A549 (cell line): Measurements from ENCODE around the gene DIP2C. TPM values are rescaled to one million over a fixed set of nuclear protein-coding genes. Genes with fewer than 3 reads are reported as not detected.

Experiments used
- ATAC-seq, 2 experiments: fragments of 200-7000 bp in 1 of 2; fragments of >200 bp in 1 of 2; cut with Nextera tagmentation in 1 of 2; cut with Tn5 transposase in 1 of 2; 3 replicates each; pipeline versions ENCODE4 v1.8.0 to v1.9.1; 2018 to 2020; ENCODE audit warnings: mild to moderate bottlenecking in 1 of 2, moderate library complexity in 1 of 2
- CTCF ChIA-PET: fragments of 300-600 bp; sonication (Branson Sonifier 250); formaldehyde crosslinking; extraction: SDS; loops from one replicate; lab custom pipeline; 2021; ENCODE audit warnings: antibody characterized with exemption, inconsistent platforms; lab: Yijun Ruan, JAX
- POLR2A ChIA-PET: fragments of 350-600 bp; formaldehyde crosslinking; extraction: SDS; loops from one replicate; lab custom pipeline; 2021; ENCODE audit warnings: antibody characterized with exemption, inconsistent platforms; lab: Yijun Ruan, JAX
- DNase-seq, 2 experiments: peaks; one replicate each; pipeline versions ENCODE4 v3.0.0 to v3.0.0-alpha.2; 2011 to 2016; ENCODE audit warnings: low read depth in 1 of 2, low spot score in 1 of 2
- FAIRE-seq: peaks from 2 replicates; lab custom pipeline; 2011; peaks lifted over from hg19 to GRCh38; lab: Jason Lieb, UNC
- H3K27ac ChIP-seq, 2 experiments: fragments of >200 bp; sonication (Bioruptor Twin); formaldehyde crosslinking; 3 replicates each; pipeline ENCODE4 v1.5.1; 2016 to 2017
- H3K4me1 ChIP-seq: fragments of >200 bp; sonication (Bioruptor Twin); formaldehyde crosslinking; 3 replicates; pipeline ENCODE4 v1.6.1; 2016
- H3K4me2 ChIP-seq: fragments of >200 bp; sonication (Bioruptor Twin); formaldehyde crosslinking; 3 replicates; pipeline ENCODE4 v1.6.1; 2016
- H3K4me3 ChIP-seq: fragments of >200 bp; sonication (Bioruptor Twin); formaldehyde crosslinking; 3 replicates; pipeline ENCODE4 v1.5.1; 2016
- H3K9me3 ChIP-seq: fragments of >200 bp; sonication (Bioruptor Twin); formaldehyde crosslinking; 3 replicates; pipeline ENCODE4 v1.6.1; 2016
- ATOH8 ChIP-seq: fragments of 250-450 bp; sonication (Bioruptor Pico); IDR thresholded peaks from 2 replicates; pipeline ENCODE4 v1.5.0; 2020; ENCODE audit warnings: low read depth, mild to moderate bottlenecking, moderate library complexity
- CBX2 ChIP-seq: fragments of 200-600 bp; sonication (generic); IDR thresholded peaks from 2 replicates; pipeline ENCODE4 v1.6.1; 2016; ENCODE audit warnings: low read depth, mild to moderate bottlenecking, borderline replicate concordance
- CEBPB ChIP-seq, 2 experiments: fragments of >200 bp in 1 of 2; sonication (Bioruptor Twin) in 1 of 2; formaldehyde crosslinking in 1 of 2; IDR thresholded peaks; 2 replicates each; pipeline ENCODE4 v1.6.1; 2012 to 2016
- CHD4 ChIP-seq: fragments of 200-600 bp; sonication (generic); IDR thresholded peaks from 2 replicates; pipeline ENCODE4 v1.6.1; 2016; ENCODE audit warnings: antibody characterized with exemption, mild to moderate bottlenecking, borderline replicate concordance
- FOXS1 ChIP-seq: fragments of 250-450 bp; sonication (Bioruptor Pico); IDR thresholded peaks from 2 replicates; pipeline ENCODE4 v1.5.0; 2020; ENCODE audit warnings: mild to moderate bottlenecking, moderate library complexity
- HMGXB4 ChIP-seq: fragments of 250-450 bp; sonication (Bioruptor Pico); IDR thresholded peaks from 2 replicates; pipeline ENCODE4 v1.5.0; 2021; ENCODE audit warnings: mild to moderate bottlenecking, moderate library complexity, borderline replicate concordance
- NPAS2 ChIP-seq: fragments of 250-450 bp; sonication (Bioruptor Pico); IDR thresholded peaks from 2 replicates; pipeline ENCODE4 v1.8.0; 2022; ENCODE audit warnings: mild to moderate bottlenecking, moderate library complexity, borderline replicate concordance
- PHF8 ChIP-seq: fragments of 200-600 bp; sonication (generic); IDR thresholded peaks from 2 replicates; pipeline ENCODE4 v1.6.1; 2016; ENCODE audit warnings: low read depth, mild to moderate bottlenecking, antibody characterized with exemption, moderate library complexity, borderline replicate concordance
- RCOR1 ChIP-seq: fragments of 150-350 bp; IDR thresholded peaks from 2 replicates; pipeline ENCODE4 v1.6.1; 2014; ENCODE audit warnings: antibody characterized with exemption, low read length, low read depth
- RFX5 ChIP-seq: fragments of 450-650 bp; IDR thresholded peaks from 2 replicates; pipeline ENCODE4 v1.7.1; 2014; ENCODE audit warnings: antibody characterized with exemption, mild to moderate bottlenecking, moderate library complexity
- SREBF2 ChIP-seq: fragments of 450-650 bp; IDR thresholded peaks from 2 replicates; pipeline ENCODE4 v1.6.1; 2014; ENCODE audit warnings: mild to moderate bottlenecking, moderate library complexity
- TP53 ChIP-seq: fragments of 250-450 bp; sonication (Bioruptor Pico); IDR thresholded peaks from 2 replicates; pipeline ENCODE4 v1.5.0; 2021; ENCODE audit warnings: mild to moderate bottlenecking, moderate library complexity
- USF2 ChIP-seq: fragments of 450-650 bp; IDR thresholded peaks from 2 replicates; pipeline ENCODE4 v1.6.1; 2014; ENCODE audit warnings: antibody characterized with exemption
- ZFP36 ChIP-seq: fragments of 450-650 bp; IDR thresholded peaks from 2 replicates; pipeline ENCODE4 v1.6.1; 2014; ENCODE audit warnings: borderline replicate concordance; ENCODE audit not compliant: partially characterized antibody
- WGBS: methylation state at CpG from one replicate; pipeline ENCODE4 v1.1.6; 2017; ENCODE audit errors: missing lambda C conversion rate; 5-methylcytosine and 5-hydroxymethylcytosine counted together
- polyA plus RNA-seq, 4 experiments: library from polyadenylated mRNA; depleted of rRNA in 3 of 4; stranded (reverse); fragments of >200 nt; fragmentation: RNase III in 1 of 4; extraction: RNeasy Plus Mini Kit Qiagen cat#74134 plus additional on column Dnase treatment in 1 of 4; gene quantifications; 2 replicates in 3 of 4; 3 replicates in 1 of 4; pipeline ENCODE4 v1.2.3, GENCODE V29; 2011 to 2017

The DIP2C gene
- polyA plus RNA-seq, 2 of the 4 experiments (the other 2 are of a cell fraction): 3.7 to 5.0 TPM

- DNase-seq (no peak), ATAC-seq (no peak), FAIRE-seq (no peak)
- 94% methylated on average over 13 of the region's 13 CpGs for WGBS
- H3K4me3 ChIP-seq: no peak overlapping the region
- no peak overlapping the region for H3K27ac ChIP-seq
- H3K4me2 ChIP-seq: no peak overlapping the region
- no peaks in the 10 kb centered on the region for H3K9me3 ChIP-seq
- no peak for TF ChIP-seq SREBF2
- no peak for TF ChIP-seq RCOR1
- no peak for TF ChIP-seq CHD4
- no peak for TF ChIP-seq FOXS1
- no peak for TF ChIP-seq TP53 (CRISPR knock-in tag)
- TF ChIP-seq ATOH8 (CRISPR knock-in tag): no peak
- no peak for TF ChIP-seq NPAS2 (CRISPR knock-in tag)
- TF ChIP-seq, all 56 proteins: peak for 0
- H3K4me1 ChIP-seq: no peaks in the 10 kb centered on the region
- ChIA-PET CTCF (no interaction called here), POLR2A (no interaction called here)
These were observed 296.2 kb downstream of the DIP2C start for GRCh38 chr10:393106-393745.

GRCh38 chr10:392705-393037 lies 296.8 kb downstream of the DIP2C start:
- DNase-seq: no peak
- no peaks in the 10 kb centered on the region for H3K9me3 ChIP-seq
- TF ChIP-seq CEBPB (IDR thresholded peaks at IDR 0.05): no peak
- H3K4me3 ChIP-seq: no peak overlapping the region
- no peak for ATAC-seq
- ChIA-PET CTCF (no interaction called here), POLR2A (no interaction called here)
- no peaks in the 10 kb centered on the region for H3K4me1 ChIP-seq
- WGBS: 85% methylated on average over 16 of the region's 21 CpGs
- no peak for FAIRE-seq
- no peak overlapping the region for H3K4me2 ChIP-seq
- no peak overlapping the region for H3K27ac ChIP-seq

- FAIRE-seq (no peak), DNase-seq (no peak), ATAC-seq (no peak)
- 89% methylated on average over 27 of the region's 27 CpGs for WGBS
- H3K4me1 ChIP-seq: no peaks in the 10 kb centered on the region
- H3K27ac ChIP-seq: no peak overlapping the region
- H3K4me2 ChIP-seq: no peak overlapping the region
- no peaks in the 10 kb centered on the region for H3K9me3 ChIP-seq
- TF ChIP-seq USF2 (no peak), CEBPB (IDR thresholded peaks at IDR 0.05) (no peak), HMGXB4 (no peak), ZFP36 (no peak), CBX2 (no peak), NPAS2 (CRISPR knock-in tag) (no peak), RFX5 (no peak), FOXS1 (no peak), PHF8 (no peak)
- CTCF ChIA-PET: no interaction called here
- no peak overlapping the region for H3K4me3 ChIP-seq
- POLR2A ChIA-PET: no interaction called here
These were observed 297.4 kb downstream of the DIP2C start for GRCh38 chr10:391847-392704.
